ENCODE results near the gene TMUB1.

The TMUB1 gene

GRCh38 chr7:151121380-151122170, 38.3 kb upstream of the TMUB1 start:
- in situ Hi-C loops (cut with MboI; ENCODE audit: low sequenced_read_pairs) = no loop called here

DNA sequence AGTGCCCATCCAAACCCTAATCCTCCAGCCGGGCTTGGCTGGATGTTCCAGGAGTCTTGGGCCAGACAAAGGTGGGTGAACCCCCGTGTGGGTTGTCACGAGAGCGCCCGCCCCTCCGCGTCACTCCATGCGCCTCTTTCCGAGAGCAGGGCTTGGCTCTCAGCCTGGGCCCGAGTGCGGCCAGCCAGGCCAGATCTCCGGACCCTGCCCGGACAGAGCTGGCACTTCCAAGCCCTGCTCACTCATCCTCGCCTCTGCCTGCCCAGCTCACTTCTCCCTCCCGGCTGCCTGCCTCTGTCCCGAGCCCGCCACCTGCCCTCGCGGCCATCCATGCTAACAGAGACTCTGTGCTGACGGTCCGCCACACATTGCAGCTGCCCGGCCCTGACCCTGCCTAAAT, 37.6 kb upstream of the TMUB1 start:
- in situ Hi-C loops (cut with MboI; ENCODE audit: low sequenced_read_pairs) = no loop called here

- in situ Hi-C loops (cut with MboI; ENCODE audit: low sequenced_read_pairs) = no loop called here
Measured at GRCh38 chr7:151119902-151120301, 36.6 kb upstream of the TMUB1 start.

GRCh38 chr7:151119055-151119415, 35.7 kb upstream of the TMUB1 start:
- in situ Hi-C loops (cut with MboI; ENCODE audit: low sequenced_read_pairs) = no loop called here

- in situ Hi-C loops (cut with MboI; ENCODE audit: low sequenced_read_pairs) = no loop called here
Measured at GRCh38 chr7:151118108-151119054, 35.1 kb upstream of the TMUB1 start.

DNA sequence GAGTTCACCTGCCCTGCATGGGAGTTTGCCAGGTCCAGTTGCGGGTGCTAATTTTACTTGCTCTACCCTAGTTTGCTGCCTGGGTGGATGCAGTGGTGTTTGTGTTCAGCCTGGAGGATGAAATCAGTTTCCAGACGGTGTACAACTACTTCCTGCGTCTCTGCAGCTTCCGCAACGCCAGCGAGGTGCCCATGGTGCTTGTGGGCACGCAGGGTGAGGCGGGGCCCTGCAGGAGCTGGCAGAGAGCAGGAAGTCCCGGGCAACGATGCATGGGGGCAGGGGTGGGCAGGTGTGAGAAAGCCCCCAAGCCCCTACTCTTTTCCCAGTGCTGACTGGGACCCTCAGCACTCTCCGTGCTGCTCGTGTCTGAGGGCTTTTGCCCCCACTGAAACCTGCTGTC, 34.3 kb upstream of the TMUB1 start:
- in situ Hi-C loops (cut with MboI; ENCODE audit: low sequenced_read_pairs) = no loop called here

GRCh38 chr7:151116603-151117440, 33.5 kb upstream of the TMUB1 start:
- in situ Hi-C loops (cut with MboI; ENCODE audit: low sequenced_read_pairs) = no loop called here

GRCh38 chr7:151115836-151116418, 32.6 kb upstream of the TMUB1 start:
- in situ Hi-C loops (cut with MboI; ENCODE audit: low sequenced_read_pairs) = no loop called here

DNA sequence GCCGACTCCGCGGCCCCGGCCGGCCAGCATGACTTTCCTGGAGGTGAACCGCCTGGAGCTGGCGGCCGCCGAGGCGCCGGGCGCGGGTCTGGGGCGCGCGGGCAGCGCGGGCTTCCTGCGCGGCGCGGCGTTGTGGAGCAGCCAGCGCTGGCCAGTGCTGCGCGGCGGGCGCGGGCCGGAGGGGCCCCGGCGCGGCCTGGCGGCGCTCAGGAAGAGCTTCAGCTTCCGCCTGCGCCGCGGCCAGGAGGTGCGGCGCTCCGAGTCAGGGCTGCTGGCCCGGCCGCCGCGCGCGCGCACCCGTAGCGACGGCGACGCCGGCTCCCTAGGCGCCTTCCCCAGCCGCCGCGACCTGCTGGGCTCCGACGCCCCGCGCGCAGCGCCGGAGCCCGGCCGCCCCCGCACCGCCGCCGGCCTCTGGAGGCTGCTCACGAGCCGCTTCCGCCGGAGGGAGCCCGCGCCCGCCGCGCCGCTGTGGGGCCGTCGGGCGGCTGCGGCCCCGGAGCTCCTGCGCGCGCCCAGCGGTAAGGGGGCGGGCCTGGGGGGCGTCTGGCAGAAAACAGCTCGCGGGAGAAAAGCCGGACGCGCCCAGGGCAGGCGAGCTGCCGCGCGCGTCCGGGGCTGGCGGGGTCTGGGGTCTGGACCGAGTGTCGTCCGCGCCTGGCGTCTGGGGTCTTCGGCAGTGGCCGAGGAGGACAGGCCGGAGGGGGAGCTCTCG, 32.0 kb upstream of the TMUB1 start:
- in situ Hi-C loops (cut with MboI; ENCODE audit: low sequenced_read_pairs) = no loop called here

DNA sequence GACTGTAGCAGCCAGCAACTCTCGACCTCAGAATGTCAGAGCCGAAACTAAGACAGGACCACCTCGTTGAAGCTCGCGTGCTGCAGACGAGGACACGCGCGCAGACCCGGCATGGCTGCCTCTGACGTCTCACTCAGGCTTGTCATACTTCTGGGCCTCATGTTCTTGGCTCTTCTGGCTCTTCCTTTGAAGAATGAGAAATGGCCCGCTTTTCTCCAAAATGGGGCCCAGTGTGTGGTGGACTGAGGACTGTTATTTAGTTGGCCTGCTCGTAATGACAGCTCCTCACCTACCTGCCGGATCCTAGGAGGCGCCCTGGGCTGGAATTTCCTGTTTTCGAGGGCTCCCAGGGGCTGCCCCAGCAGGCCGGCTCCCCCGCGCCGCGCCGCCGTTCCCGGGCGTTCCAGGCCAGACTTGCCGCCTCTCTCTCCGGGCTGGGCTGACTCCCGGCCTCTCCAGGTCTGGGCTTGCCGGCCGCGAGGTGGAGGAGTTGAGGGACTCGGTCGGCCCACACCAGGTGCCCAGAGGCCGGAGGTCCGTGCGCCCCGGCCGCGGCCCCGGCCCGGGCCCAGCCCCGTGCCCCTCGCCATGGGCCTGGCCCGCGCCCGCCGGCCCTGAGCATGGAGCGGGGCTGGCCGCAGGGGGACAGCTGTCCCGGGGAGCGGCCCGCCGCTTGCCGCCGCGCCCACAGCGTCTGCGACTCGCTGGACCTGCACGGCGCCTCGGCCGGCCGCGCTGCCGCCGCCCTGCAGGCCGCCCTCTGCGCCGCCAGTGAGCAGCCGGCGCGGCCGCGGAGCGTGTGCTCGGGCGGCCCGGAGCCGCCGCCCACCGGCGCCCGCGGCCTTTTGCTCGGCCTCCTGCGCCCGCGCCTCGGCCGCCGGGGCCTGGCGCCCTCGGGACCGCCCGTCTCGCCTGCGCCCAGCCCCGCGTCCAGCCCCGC, 31.1 kb upstream of the TMUB1 start:
- in situ Hi-C loops (cut with MboI; ENCODE audit: low sequenced_read_pairs) = no loop called here

DNA sequence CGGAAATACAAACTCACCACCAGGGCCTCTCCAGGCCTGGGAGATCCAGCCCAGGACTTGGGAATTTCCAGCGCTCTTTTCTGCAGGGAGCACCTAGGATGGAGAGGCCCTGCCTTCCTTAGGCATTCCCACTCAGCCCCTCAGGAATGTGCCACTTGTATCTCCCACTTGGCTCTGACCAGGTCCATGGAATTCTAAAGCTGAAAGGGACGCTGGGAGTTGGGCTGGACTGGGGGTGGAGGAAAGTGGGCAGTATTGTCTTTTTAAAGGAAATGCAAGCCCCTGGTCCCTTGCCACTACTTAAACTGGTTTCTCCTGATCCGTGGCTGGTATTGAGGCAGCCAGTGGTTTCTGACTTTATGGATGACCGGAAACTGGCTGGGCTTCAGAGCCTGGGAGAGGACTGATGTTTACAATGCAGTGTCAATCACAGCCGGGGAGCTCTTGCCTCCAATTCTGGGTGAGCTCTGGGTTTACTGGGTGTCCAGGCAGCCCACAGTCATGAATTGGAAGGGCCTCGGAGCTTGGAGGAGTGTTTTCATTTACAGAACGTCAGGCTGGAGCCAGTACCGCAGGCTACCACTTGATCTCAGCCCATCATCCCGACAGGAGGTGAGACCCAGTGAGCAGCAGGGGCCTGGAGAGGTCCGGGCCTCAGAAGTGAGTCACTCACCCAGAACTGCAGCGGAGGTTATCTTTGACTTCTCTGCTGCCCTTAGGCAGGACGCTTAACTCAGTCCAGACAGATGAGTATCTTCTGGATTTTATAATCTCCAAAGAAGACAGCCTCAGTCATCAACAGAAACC, 30.3 kb upstream of the TMUB1 start:
- in situ Hi-C loops (cut with MboI; ENCODE audit: low sequenced_read_pairs) = no loop called here

GRCh38 chr7:151110941-151111645, 27.8 kb upstream of the TMUB1 start:
- in situ Hi-C loops (cut with MboI; ENCODE audit: low sequenced_read_pairs) = no loop called here

DNA sequence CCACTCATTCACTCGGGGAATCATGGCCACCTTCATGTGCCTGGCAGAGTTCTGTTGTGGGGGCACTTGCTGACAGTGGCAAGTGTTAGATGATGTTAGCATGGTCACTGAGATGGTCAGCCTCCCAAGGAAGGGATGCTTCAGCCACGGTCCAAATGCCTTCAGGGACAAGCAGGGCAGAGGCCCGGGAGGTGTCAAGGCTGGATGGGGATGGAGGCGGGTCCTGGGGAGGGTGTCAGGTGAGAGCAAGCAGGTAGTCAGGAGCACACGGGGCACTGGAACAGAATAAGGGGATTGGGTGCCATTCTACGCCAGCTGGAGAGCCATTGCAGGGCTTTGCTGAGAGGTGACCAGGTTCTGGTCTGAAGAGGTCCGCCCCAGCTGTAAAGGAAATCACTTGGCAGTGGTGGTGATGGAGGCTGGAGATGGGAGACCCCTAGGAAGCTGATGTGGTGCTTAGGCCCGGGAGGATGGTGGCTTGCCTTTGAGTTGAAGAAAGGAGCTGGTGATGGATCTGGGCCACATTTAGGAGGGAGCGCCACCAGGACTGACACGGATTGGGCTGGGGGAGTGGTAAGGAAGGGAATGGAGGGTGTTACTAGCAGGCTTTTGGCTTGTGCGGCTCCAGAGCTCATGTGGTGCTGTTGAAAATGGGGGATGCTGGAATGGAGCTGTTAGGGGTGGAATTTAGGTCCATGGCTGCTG, 27.1 kb upstream of the TMUB1 start:
- in situ Hi-C loops (cut with MboI; ENCODE audit: low sequenced_read_pairs) = no loop called here

DNA sequence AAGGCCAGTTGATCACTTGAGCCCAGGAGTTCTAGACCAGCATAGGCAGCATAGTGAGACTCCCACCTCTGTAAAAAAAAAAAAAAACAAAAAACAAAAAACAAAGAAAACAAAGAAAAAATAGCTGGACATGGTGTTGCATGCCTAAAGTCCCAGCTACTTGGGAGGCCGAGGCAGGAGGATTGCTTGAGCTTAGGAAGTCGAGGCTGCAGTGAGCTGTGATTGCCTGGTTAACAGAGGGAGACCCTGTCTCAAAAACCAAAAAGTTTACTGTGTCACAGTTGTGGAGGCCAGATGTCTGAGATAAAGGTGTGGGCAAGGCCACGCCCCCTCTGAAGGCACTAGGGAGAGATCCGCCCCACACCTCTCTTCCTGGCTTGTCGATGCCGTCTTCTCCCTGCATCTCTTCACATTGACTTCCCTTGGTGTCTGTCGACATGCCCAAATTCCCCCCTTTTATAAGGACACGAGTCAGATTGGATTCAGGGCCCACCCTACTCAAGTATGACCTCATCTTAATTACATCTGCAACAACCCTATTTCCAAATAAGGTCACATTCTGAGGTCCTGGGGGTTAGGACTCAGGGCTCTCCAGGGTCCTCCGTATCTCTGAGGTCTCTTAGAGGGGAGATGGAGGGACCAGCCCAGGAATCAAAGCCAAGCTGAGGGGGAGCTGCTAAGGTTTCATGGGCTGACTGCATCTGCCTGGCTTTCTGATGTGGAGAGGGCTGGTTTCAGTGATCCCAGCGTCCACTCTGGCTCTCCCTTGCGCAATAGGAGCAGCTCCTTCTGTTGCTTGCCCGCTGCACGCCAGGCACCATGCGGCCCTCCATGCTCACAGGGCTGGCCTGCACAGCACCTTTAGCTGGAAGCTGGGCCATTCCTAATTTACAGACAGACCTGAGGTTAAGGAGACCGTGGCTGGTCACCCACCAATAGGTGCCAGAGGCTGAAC, 26.1 kb upstream of the TMUB1 start:
- in situ Hi-C loops (cut with MboI; ENCODE audit: low sequenced_read_pairs) = no loop called here

DNA sequence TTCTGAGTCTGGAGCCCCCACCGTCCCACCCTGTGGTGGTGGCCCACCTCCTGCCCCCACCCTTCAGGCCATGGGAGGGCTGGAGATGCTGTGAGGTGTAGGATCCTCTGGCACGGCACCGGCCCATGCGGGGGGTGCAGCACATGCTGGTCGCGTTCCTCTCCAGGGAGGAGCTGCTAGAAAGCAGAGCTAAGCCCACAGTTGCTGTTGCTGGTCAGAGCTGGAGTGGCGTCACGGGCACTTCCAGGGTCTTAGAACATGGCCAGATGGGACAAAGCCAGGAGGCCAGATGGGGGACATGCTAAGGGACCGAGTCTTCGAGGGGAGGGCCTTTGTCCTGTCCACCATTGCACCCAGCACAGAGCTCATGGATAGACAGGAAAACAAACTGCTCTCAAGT, 24.6 kb upstream of the TMUB1 start:
- in situ Hi-C loops (cut with MboI; ENCODE audit: low sequenced_read_pairs) = no loop called here

Measured in hTERT RPE-1 (cell line).